ENCODE measurements around the gene STARD10.
"Not testable (repeated sequence)": the region's sequence is repeated elsewhere in the genome, so short reads cannot be mapped to it uniquely, and the experiment has no call there.

The STARD10 gene, protein sequence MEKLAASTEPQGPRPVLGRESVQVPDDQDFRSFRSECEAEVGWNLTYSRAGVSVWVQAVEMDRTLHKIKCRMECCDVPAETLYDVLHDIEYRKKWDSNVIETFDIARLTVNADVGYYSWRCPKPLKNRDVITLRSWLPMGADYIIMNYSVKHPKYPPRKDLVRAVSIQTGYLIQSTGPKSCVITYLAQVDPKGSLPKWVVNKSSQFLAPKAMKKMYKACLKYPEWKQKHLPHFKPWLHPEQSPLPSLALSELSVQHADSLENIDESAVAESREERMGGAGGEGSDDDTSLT

DNA sequence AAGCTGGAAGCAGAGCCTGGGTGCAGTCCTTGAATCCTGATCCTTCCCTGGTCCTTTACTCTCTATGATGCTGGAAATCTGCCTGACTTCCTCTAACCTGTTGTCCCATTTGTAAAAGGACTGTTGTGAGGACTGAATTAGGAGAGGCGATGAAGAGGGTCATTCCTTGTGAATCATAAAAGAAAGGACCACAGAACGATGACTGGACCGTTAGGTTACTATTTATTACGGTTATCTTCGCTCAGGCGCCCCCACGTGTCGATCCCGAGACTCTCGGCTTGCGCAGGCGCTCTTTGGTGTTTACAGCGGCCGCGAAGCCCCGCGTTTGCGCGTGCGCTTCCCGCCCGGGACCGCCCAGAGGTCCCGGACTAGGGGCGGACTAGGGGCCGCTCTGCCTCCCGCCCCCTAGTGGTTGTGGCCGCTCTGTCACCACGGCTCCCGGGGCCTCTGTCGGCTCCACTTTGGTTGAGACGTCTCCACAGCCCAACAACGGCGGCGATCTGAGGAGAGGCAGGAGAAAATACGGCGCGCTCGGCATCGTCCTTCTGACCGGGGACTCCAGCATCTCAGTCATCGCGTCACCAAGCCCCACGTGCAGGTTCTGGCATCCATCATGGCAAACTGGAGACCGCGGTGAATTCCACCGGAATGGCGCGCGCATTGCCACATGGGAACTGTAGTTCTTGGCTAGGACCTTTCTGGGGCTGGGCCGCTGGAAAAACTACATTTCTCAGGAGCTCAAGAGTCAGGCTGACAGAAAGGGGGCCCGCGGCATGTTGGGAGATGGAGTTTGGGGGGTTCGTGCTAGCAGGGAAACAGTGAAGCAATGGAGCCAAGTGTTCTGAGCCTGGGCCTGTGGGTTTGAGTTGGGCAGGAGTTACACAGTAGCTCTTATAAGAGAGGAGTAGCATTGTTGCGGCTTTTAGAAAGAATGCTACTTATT, at the start of gene STARD10:
Gene STARD10 (minus strand): TSS at position 623 of the 943 bp plus-strand sequence. CDS start 12,866 bp downstream, outside the sequence.
- DNase-seq (ENCODE audit: low spot score): peak; percentile 98

- DNase-seq (ENCODE audit: low spot score): no peak
These were observed 48.9 kb upstream of the STARD10 start for GRCh38 chr11:72842653-72843330.

- DNase-seq (ENCODE audit: low spot score): no peak
These were observed 48.3 kb upstream of the STARD10 start for GRCh38 chr11:72842126-72842525.

GRCh38 chr11:72841397-72841796, 47.5 kb upstream of the STARD10 start:
- DNase-seq (ENCODE audit: low spot score): no peak

- DNase-seq (ENCODE audit: low spot score): no peak
These were observed 46.9 kb upstream of the STARD10 start for GRCh38 chr11:72840780-72841179.

DNA sequence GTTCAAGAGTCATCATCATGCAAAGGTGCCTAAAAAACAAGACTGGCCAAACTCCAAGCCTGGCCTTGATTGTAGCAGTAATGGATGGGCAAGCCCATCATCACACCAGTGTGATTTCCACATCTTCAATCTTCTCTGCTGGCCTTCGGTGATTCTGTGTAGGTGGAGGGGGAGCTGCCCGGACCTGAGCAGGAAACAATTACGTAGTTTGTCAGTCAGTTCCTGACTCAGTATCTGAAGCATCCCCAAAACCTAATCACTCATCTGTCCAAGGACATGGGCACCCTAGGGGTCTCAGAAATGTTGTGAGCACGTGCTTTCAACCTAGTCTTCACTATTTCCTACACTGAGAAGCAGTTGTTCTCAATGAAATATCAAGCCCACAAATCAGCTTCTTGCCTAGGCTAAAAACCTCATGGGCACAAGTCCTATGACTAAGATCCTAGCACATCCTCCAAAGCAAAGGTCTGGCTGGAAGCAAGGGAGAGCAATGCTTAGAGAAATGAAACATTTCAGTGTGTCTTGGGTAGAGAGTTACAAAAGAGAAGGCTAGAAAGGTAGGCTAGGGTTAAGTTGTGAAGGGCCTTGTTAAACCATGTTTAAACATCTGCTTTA, 45.0 kb upstream of the STARD10 start:
- no peak for DNase-seq (ENCODE audit: low spot score)

DNA sequence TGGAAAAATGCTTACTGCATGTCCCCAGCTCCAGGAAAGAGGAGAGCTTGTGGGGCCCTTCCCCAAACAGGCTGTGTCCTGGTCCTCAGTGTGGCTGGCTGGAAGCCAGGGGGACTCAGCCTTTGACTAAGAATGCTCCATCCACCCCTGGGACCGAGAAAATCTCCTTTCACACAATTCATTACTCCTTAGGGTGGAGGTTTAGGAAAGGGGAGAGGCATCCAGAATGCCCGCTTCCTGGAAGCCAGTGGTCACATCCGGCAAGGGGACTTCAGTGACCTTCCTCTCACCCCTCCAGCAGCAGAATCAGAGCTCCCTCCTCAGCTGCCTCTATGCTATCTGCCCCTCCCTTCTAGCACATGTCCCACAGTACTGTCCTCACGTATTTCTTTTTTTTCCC, 42.3 kb upstream of the STARD10 start:
- no peak for DNase-seq (ENCODE audit: low spot score)

DNA sequence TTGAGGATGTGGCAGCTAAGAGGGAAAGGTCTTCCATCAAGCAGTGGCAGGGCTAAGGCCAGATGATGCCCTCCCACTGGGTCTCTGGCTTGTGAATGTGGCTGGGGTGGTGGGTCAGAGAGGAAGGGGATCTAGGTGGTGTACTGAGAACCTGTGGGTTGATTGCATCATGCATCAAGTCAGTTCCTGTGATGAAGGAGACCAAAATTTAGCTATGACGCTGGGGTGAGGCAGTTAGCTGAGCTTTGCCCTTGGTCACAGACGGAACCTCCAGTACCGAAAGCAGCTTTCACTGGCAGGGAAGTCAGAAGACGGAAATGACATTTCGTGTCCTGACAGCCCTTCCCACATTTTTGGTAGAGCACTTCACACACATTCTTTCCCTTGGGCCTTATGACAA, 41.1 kb upstream of the STARD10 start:
- no peak for DNase-seq (ENCODE audit: low spot score)

DNA sequence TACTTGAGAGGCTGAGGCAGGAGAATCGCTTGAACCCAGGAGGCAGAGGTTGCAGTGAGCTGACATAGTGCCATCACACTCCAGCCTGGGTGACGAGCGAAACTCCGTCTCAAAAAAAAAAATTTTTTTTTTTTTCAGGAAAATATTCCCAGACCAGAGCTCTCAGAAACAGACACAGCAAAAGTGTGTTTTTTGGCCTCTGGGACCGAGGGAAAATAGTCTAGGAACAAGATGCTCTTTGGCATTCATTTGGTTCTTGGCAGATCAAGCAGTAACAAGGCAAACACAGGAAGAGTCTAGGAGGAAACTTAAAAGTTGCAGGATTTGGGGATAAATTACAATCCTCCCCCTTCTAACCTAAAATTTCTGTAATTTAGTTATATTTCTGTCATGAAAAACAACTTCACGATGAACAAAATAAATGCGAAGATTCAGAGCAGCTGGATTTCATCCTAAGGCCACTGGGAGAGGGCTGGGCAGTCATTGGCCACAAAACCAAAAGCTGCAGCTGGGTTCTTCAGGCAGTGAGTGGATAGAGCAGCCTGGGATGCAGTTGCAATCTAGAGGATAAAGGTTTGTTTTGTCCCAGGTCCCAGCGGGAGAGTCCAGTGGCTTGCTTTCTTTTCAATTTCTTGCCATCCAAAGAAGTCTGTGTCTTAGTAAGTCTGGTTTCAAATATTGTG, 40.1 kb upstream of the STARD10 start:
- no peak for DNase-seq (ENCODE audit: low spot score)

GRCh38 chr11:72833083-72833733, 39.4 kb upstream of the STARD10 start:
- DNase-seq (ENCODE audit: low spot score): no peak

DNA sequence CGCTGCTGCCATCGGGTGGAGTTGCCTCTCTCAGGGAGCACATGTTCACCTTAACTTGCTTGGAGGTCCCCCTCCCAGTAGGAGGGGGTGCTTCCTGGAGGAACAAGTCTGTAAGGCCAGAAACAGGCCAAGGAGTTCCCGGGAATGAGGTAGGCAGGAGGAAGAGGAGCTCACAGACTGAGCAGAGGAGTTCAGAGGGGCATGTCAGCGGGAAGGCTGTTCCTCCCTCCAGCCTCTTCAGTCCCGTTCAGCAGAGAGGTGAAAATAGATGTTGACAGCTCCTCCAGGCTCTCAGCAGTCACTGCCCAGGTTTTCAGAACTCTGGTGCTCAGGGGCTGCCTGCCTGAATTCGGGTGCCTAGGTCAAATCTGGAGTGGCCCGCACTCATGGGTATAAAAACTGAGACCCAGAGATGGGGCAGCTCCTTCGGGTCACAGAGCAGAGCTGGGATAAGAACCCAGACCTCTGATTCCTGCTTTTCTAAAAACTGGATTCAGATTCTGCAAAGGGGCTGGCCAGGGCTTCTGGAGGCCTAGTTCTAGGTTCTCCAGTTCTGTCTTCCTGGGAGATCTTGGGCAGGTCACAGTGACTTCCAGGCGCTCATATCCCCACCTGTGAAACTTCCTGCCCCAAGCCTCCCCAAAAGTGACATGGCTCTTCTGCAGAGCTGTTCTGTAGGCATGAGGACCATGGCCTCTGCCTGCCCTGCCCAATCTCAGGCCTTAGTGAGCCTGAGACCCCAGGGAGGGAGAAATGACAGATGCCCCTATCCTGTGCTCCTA, 38.6 kb upstream of the STARD10 start:
- no peak for DNase-seq (ENCODE audit: low spot score)

DNA sequence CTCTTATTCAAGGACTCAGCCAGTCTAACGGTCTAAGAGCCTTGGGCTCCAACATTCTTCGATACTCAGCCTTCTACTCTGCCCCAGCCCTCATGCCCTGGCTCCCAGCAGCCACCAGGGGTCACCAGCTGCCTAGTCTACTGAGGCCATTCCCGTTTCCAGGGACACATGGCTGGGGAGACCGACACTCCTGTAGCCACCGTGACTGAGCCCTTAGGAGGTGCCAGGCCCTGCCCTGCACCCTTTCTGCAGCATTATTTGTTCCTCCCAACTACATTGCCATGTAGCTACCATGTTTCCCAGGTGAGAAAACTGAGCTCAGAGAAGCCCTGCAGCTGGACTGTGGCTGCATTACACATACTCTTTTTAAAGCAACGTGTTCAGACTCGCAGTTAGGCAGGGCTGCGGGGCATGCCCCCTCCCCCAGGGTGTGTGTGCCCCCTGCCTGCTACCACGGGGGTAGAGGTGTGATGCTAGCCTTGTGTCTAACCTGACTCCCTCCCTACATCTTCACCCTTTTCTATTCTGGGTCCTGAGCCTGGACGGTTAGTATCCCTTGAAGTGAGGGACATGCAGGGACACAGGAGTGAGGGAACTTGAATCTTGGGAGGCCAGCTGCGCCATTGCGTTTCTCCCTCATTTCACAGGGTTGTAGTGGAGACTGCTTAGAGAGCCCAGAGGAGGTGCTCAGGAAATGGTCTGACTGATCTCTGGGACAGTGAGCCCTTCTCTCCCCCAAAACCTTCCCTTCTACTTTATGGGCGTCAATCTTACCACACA, 37.9 kb upstream of the STARD10 start:
- DNase-seq (ENCODE audit: low spot score): peak; percentile 35

- no peak for DNase-seq (ENCODE audit: low spot score)
These were observed 36.2 kb upstream of the STARD10 start for GRCh38 chr11:72829884-72830533.

DNA sequence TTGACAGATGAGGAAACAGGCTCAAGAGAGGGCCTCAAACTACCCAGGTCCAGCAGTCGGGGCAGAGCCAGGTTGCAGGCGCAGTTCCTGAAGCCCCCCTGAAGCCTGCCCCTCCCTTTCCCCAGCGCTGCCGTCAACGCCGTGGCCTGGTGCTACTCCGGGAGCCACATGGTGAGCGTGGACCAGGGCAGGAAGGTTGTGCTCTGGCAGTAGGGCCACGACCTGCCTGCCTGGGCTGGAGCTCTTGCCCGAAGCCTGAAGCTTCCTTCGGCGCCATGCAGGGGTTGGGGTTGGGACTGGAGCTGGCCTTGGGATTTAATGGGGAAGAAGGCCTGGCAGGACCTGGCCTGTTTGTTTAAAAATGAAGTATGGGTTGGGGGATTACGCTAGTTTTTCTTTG, 35.3 kb upstream of the STARD10 start:
- no peak for DNase-seq (ENCODE audit: low spot score)

- no peak for DNase-seq (ENCODE audit: low spot score)
These were observed 34.9 kb upstream of the STARD10 start for GRCh38 chr11:72828692-72829101.

- DNase-seq (ENCODE audit: low spot score): no peak
These were observed 34.3 kb upstream of the STARD10 start for GRCh38 chr11:72828081-72828567.

DNA sequence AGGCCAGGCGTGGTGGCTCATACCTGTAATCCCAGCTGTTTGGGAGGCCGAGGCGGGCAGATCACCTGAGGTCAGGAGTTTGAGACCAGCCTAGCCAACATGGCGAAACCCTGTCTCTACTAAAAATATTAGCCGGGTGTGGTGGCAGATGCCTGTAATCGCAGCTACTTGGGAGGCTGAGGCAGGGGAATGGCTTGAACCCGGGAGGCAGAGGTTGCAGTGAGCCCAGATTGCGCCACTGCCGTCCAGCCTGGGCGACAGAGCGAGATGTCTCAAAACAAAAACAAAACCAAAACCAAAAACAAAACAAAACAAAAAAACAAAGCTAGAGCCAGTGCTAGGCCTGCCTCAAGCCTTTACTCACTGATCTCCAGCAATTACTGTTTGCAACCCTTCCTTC, 33.8 kb upstream of the STARD10 start:
- DNase-seq (ENCODE audit: low spot score): not testable (repeated sequence)

DNA sequence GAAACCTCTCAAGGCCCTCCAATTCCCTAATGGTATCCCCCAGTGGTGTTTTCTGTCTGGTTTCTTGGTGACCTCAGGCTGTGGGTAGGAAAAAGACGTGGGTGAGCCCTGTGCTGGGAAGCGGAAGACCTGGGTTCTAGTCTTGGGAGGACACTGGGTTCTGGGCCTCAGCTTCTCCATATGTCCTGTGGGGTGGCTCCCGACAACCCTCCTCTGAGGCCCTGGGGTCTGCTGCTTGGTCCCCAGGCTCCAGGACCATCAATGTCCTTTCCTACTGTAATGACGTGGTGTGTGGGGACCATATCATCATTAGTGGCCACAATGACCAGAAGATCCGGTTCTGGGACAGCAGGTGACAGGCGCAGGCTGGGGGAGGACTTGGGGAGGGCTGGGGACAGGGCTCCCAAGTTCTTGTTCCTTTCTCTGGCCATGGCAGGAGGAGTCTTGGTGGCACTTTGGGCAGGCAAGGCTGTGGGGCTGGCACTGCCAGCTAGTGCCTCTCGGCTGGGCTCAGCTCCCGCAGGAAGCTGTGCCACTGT, 33.2 kb upstream of the STARD10 start:
- DNase-seq (ENCODE audit: low spot score): no peak
